RWPE2 (cell line): ENCODE data around the gene PAXX.
"Not testable (repeated sequence)": the region's sequence is repeated elsewhere in the genome, so short reads cannot be mapped to it uniquely, and the experiment has no call there.

Experiments used
- ATAC-seq: fragments of 200-7000 bp; cut with Tn5 transposase; 3 replicates; pipeline ENCODE4 v1.9.1; 2021; ENCODE audit warnings: low read depth
- DNase-seq: peaks from one replicate; pipeline ENCODE4 v3.0.0-alpha.2; 2020; ENCODE audit warnings: low spot score
- H3K27ac ChIP-seq: fragments of 450-650 bp; 2 replicates; pipeline ENCODE4 v1.5.1; 2017; ENCODE audit warnings: mild to moderate bottlenecking; ENCODE audit not compliant: poor library complexity, severe bottlenecking
- H3K27me3 ChIP-seq: fragments of 250-450 bp; sonication (Bioruptor Pico); 2 replicates; pipeline ENCODE4 v1.5.1; 2021; ENCODE audit warnings: mild to moderate bottlenecking, moderate library complexity; ENCODE audit not compliant: insufficient read depth, poor library complexity, severe bottlenecking
- H3K36me3 ChIP-seq: fragments of 250-450 bp; sonication (Bioruptor Pico); 2 replicates; pipeline ENCODE4 v1.5.1; 2020; ENCODE audit warnings: low read depth, mild to moderate bottlenecking, moderate library complexity
- H3K4me1 ChIP-seq: fragments of 250-450 bp; sonication (Bioruptor Pico); 2 replicates; pipeline ENCODE4 v1.5.1; 2021; ENCODE audit warnings: mild to moderate bottlenecking, moderate library complexity; ENCODE audit not compliant: insufficient read depth, poor library complexity, severe bottlenecking
- H3K4me3 ChIP-seq: fragments of 250-450 bp; sonication (Bioruptor Pico); 2 replicates; pipeline ENCODE4 v1.5.1; 2021; ENCODE audit warnings: mild to moderate bottlenecking, moderate library complexity; ENCODE audit not compliant: severe bottlenecking
- H3K9me3 ChIP-seq: fragments of 250-450 bp; sonication (Bioruptor Pico); 2 replicates; pipeline ENCODE4 v1.5.1; 2021; ENCODE audit warnings: mild to moderate bottlenecking, moderate library complexity; ENCODE audit not compliant: severe bottlenecking
- TF ChIP-seq, protein P1 (sequence below): fragments of 450-650 bp; IDR thresholded peaks from one replicate; pipeline ENCODE4 v1.5.1; 2017; ENCODE audit warnings: mild to moderate bottlenecking, moderate library complexity; ENCODE audit not compliant: poor library complexity, severe bottlenecking

The PAXX gene

DNA sequence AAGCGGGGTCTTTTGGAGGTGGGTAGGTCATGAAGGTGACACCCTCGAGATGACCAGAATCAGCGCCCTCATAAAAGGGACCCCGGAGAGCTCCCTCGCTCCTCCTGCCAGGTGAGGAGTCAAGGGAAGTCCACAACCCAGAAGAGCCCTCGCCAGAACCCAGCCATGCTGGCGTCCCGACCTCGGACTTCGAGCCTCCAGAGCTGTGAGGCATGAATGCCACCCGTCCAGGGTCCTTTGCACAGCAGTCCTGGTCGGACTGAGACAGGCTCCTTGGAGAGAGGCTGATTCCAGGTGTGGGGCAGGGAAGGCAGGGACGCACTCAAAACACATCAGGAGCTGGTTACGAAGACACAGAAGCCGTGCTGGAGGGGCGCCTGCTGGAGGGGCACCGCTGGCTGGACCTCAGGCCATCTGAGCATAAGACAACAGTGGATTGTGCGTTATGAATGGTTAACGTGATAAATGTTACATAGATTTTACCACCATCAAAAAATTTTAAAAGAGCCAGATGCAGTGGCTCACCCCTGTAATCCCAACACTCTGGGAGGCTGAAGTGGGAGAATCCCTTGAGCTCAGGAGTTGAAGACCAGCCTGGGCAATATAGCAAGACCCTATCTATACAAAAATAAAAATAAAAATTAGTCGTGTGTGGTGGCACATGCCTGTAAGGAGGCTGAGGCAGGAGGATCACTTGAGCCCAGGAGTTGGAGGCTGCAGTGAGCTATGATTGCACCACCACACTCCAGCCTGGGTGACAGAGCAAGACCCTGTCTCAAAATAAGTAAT is 9.8 kb downstream of the PAXX start:
- Histone ChIP-seq H3K27me3 (no peaks in the 10 kb centered on the region), H3K9me3 (no peaks in the 10 kb centered on the region), H3K27ac (no peak overlapping the region), H3K4me1 (peaks cover 18% of the 10 kb centered on the region), H3K36me3 (no peaks in the 10 kb centered on the region), H3K4me3 (no peak overlapping the region)
- no peak for ATAC-seq
- no peak for DNase-seq
- TF ChIP-seq, protein P1, sequence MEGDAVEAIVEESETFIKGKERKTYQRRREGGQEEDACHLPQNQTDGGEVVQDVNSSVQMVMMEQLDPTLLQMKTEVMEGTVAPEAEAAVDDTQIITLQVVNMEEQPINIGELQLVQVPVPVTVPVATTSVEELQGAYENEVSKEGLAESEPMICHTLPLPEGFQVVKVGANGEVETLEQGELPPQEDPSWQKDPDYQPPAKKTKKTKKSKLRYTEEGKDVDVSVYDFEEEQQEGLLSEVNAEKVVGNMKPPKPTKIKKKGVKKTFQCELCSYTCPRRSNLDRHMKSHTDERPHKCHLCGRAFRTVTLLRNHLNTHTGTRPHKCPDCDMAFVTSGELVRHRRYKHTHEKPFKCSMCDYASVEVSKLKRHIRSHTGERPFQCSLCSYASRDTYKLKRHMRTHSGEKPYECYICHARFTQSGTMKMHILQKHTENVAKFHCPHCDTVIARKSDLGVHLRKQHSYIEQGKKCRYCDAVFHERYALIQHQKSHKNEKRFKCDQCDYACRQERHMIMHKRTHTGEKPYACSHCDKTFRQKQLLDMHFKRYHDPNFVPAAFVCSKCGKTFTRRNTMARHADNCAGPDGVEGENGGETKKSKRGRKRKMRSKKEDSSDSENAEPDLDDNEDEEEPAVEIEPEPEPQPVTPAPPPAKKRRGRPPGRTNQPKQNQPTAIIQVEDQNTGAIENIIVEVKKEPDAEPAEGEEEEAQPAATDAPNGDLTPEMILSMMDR = no peak

DNA sequence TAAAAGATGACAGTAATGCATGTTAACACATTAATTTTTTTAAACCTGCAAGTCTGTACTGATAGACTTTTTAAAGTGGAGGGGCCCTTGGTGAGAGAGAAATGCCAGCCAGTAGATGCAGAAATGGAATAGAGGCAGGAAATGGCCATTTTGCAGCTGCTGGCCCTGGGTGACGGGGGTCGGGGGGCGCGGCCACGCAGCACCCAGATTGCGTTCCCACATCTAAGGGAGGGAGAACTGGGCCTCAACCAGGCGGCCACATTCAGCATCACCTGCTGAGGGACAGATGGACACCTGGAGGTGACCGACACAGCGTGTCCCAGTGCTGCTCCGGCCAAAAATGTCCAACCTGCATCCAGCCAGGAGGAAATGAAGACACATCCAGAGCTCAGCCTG is 10.4 kb downstream of the PAXX start:
- no peak overlapping the region for H3K27ac ChIP-seq
- DNase-seq = no peak
- H3K27me3 ChIP-seq = no peaks in the 10 kb centered on the region
- ATAC-seq = no peak
- TF ChIP-seq, protein P1 = no peak
- no peak overlapping the region for H3K4me3 ChIP-seq
- H3K4me1 ChIP-seq = peaks cover 15% of the 10 kb centered on the region
- no peaks in the 10 kb centered on the region for H3K36me3 ChIP-seq
- no peaks in the 10 kb centered on the region for H3K9me3 ChIP-seq

DNA sequence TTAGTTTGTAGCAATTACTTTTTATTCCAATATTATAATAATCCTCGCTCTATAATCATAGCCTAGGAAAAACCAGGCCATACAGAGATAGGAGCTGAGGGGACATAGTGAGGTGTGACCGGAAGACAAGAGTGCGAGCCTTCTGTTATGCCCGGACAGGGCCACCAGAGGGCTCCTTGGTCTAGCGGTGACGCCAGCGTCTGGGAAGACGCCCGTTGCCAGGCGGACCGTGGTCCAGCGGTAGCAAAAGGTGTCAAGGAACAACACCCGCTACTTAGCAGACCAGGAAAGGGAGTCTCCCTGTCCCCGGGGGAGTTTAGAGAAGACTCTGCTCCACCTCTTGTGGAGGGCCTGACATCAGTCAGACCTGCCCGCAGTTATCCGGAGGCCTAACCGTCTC is 12.1 kb downstream of the PAXX start:
- DNase-seq, H3K27me3 ChIP-seq, H3K4me1 ChIP-seq, H3K27ac ChIP-seq, ATAC-seq, H3K36me3 ChIP-seq, H3K9me3 ChIP-seq, H3K4me3 ChIP-seq: not testable (repeated sequence)
- TF ChIP-seq, protein P1 = peak; percentile 49

DNA sequence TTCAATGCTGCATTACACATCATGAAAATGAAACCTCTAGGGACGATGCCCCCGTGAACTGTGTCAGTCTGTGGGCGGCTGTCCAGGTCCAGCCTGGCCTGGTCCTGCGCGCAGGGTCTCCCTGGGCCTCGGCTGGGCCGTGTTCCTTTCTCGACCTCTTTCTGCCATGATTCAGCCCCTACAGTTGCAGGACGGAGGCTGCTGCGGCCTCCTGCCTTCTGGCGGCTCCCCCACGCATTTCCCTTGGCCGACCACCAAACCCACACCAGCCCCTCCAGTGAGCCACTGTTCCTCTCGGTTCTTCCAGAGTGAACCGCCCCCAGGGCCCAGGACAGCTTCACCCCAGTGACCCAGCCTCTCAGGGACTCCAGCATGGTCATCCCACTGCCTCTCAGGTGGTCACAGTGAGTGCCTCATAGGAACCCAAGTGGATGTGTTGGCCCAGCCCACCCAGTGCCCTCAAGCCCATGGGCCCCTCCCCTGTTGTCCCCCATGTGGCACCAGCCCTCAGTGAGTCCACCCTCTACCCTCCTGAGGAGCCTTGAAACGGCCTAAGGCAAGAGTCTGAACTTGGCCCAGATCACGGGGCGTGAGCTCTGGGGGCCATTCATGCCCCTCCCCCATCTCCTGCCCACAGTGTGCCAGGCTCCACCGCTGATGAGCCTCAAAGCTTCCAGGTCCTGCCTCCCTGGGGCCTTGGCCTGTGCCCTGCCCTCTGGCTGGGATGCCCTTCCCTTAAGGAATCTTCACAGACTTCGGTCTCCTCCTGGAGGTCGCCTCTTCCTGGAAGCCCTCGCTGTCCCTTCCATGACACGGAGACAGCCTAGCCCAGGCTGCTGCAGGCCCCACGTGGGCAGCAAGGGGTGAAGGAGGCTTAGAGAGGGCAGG is 14.1 kb downstream of the PAXX start:
- Histone ChIP-seq H3K27ac (no peak overlapping the region), H3K4me3 (no peak overlapping the region), H3K36me3 (no peaks in the 10 kb centered on the region), H3K4me1 (no peaks in the 10 kb centered on the region), H3K27me3 (no peaks in the 10 kb centered on the region), H3K9me3 (no peaks in the 10 kb centered on the region)
- DNase-seq (no peak), ATAC-seq (no peak)
- TF ChIP-seq, protein P1 = no peak
